Psoas muscle (tissue), 8 donors: ENCODE measurements around the gene MEDAG. TPM values are rescaled to one million over a fixed set of nuclear protein-coding genes. Genes with fewer than 3 reads are reported as not detected.
A peak's percentile ranks its signal among the peaks of the same experiment; 100 is the strongest.

Source experiments
- ATAC-seq, 4 donors: fragments of 200-7000 bp; cut with Tn5 transposase; one replicate each; pipeline ENCODE4 v1.9.1; 2020; ENCODE audit warnings: moderate library complexity in 3 of 4, mild to moderate bottlenecking in 2 of 4
- DNase-seq, 2 donors: peaks; one replicate each; pipeline ENCODE4 v3.0.0-alpha.2; 2020
- H3K27ac ChIP-seq: fragments of 200-600 bp; one replicate; pipeline ENCODE4 v1.8.0; 2022
- H3K27me3 ChIP-seq, 3 donors: fragments of 200-600 bp in 1 of 3; one replicate each; pipeline versions ENCODE4 v1.6.1 to v1.8.0; 2013 to 2022; ENCODE audit warnings: low read length in 2 of 3, mild to moderate bottlenecking in 2 of 3, moderate library complexity in 1 of 3; ENCODE audit not compliant: insufficient read depth in 3 of 3
- H3K36me3 ChIP-seq, 2 donors: fragments of 200-600 bp in 1 of 2; one replicate each; pipeline versions ENCODE4 v1.6.1 to v1.8.0; 2013 to 2022; ENCODE audit warnings: low read depth in 1 of 2, mild to moderate bottlenecking in 1 of 2, moderate library complexity in 1 of 2; ENCODE audit not compliant: insufficient read depth in 1 of 2
- H3K4me1 ChIP-seq: fragments of 200-600 bp; one replicate; pipeline ENCODE4 v1.8.0; 2022
- H3K4me3 ChIP-seq: fragments of 200-600 bp; one replicate; pipeline ENCODE4 v1.8.0; 2022; ENCODE audit warnings: mild to moderate bottlenecking
- H3K9me3 ChIP-seq: fragments of 200-600 bp; one replicate; pipeline ENCODE4 v1.8.0; 2022
- CTCF ChIP-seq: fragments of 200-600 bp; IDR thresholded peaks from one replicate; pipeline ENCODE4 v1.8.0; 2022; ENCODE audit warnings: antibody characterized with exemption
- WGBS, 3 donors: extraction: QIAGEN DNeasy Blood & Tissue Kit; methylation state at CpG; one replicate each; pipeline versions ENCODE4 v1.1.6 to v1.1.7; 2013; 5-methylcytosine and 5-hydroxymethylcytosine counted together
- intact Hi-C, 2 donors: fragments of 100-400 bp; cut with DNase I; formaldehyde crosslinking; loops; one replicate each; pipeline versions ENCODE4 v1.11.0 to v1.14.2; 2022
- polyA plus RNA-seq, 3 donors: library from polyadenylated mRNA; stranded (reverse); fragments of 200-250 nt; gene quantifications; one replicate each; pipeline ENCODE4 v1.2.3, GENCODE V29; 2013
- total RNA-seq, 4 donors: library from RNA; stranded (reverse); fragmentation: NEBNext Ultra II Directional in 2 of 4; extraction: Animal tissue kit (Norgen Biotek cat#: 25700) in 2 of 4; gene quantifications; one replicate each; pipeline versions ENCODE4 v1.2.1 to v1.2.4, GENCODE V29; 2021 to 2023
- donor health status: healthy with polysubstance abuse.
- donor health status: DM: no; HTN: no; CAD: no; lungs with moderate emphysema.
- donor health status: Bipolar disorder and iron deficiency.
- donor health status: healthy.
- donor health status: DM: yes; HTN: yes; CAD: no.
- donor health status: DM: no; HTN: no; CAD: no.
- donor health status: DM: no; HTN: no; CAD: no.
- donor health status: DM: yes; HTN: yes; CAD: no.

MEDAG gene
- total and polyA plus RNA-seq, 7 donors = 4.6 to 13.7 (median 7.8) TPM

- intact Hi-C loops = no loop called here
- WGBS, 3 donors = 83 to 87% (median 86%) methylated on average over 24 of the region's 24 CpGs
Observed at GRCh38 chr13:30870916-30871587, 35.0 kb upstream of the MEDAG start.

GRCh38 chr13:30871588-30872275, 34.3 kb upstream of the MEDAG start:
- TF ChIP-seq CTCF = no peak
- intact Hi-C loops = no loop called here
- no peak for ATAC-seq
- H3K4me3 ChIP-seq = no peak overlapping the region
- no peak for DNase-seq
- H3K27ac ChIP-seq = no peak overlapping the region
- peaks cover 13% of the 10 kb centered on the region for H3K4me1 ChIP-seq
- no peaks in the 10 kb centered on the region for H3K36me3 ChIP-seq
- H3K27me3 ChIP-seq = no peaks in the 10 kb centered on the region
- WGBS, 3 donors = 85 to 86% (median 86%) methylated on average over 17 of the region's 17 CpGs
- no peaks in the 10 kb centered on the region for H3K9me3 ChIP-seq

More at GRCh38 chr13:30870916-30871587, 35.0 kb upstream of the MEDAG start:
- ATAC-seq (no peak), DNase-seq (no peak)
- Histone ChIP-seq H3K27me3 (no peaks in the 10 kb centered on the region), H3K9me3 (no peaks in the 10 kb centered on the region), H3K36me3 (no peaks in the 10 kb centered on the region), H3K4me3 (no peak overlapping the region), H3K27ac (no peak overlapping the region), H3K4me1 (peaks cover 13% of the 10 kb centered on the region)
- TF ChIP-seq CTCF = no peak

GRCh38 chr13:30872276-30872594, 33.8 kb upstream of the MEDAG start:
- no peaks in the 10 kb centered on the region for H3K9me3 ChIP-seq
- no peak for ATAC-seq
- H3K36me3 ChIP-seq = no peaks in the 10 kb centered on the region
- TF ChIP-seq CTCF = no peak
- 56 to 78% (median 58%) methylated on average over 7 of the region's 7 CpGs for WGBS, 3 donors
- H3K4me3 ChIP-seq = no peak overlapping the region
- no peaks in the 10 kb centered on the region for H3K27me3 ChIP-seq
- peaks cover 13% of the 10 kb centered on the region for H3K4me1 ChIP-seq
- no peak for DNase-seq
- intact Hi-C loops = no loop called here
- peak overlapping the region; percentile 9 for H3K27ac ChIP-seq

- peaks cover 13% of the 10 kb centered on the region for H3K4me1 ChIP-seq
- no peak overlapping the region for H3K4me3 ChIP-seq
- H3K27ac ChIP-seq = peak overlapping the region; percentile 9
- no peaks in the 10 kb centered on the region for H3K9me3 ChIP-seq
- TF ChIP-seq CTCF = no peak
- 42 to 54% (median 52%) methylated on average over 6 of the region's 6 CpGs for WGBS, 3 donors
- peak in 1 of 4 donors; percentile 37 for ATAC-seq
- DNase-seq = peak; percentile 68 to 75
- no peaks in the 10 kb centered on the region for H3K36me3 ChIP-seq
- H3K27me3 ChIP-seq = no peaks in the 10 kb centered on the region
- intact Hi-C loops = no loop called here
Observed at GRCh38 chr13:30872685-30873461, 33.2 kb upstream of the MEDAG start.
